ENCODE results near the gene KRT74. TPM values are rescaled to one million over a fixed set of nuclear protein-coding genes. Genes with fewer than 3 reads are reported as not detected.

KRT74 gene
- total and polyA plus RNA-seq, 9 of the 15 experiments (the other 6 are each of a cell fraction or from before 2014, with no cell fraction given): not detected

- TF ChIP-seq ZNF609 (CRISPR knock-in tag; IDR thresholded peaks at IDR 0.05; ENCODE audit: borderline replicate concordance) (no peak), ATF1 (CRISPR knock-in tag; IDR thresholded peaks at IDR 0.05) (no peak), ATF1 (tag; IDR thresholded peaks at IDR 0.05) (no peak), PRPF4 (IDR thresholded peaks at IDR 0.05; ENCODE audit: insufficient read depth, low read depth, low read length, poor library complexity, severe bottlenecking) (no peak), ZNF431 (CRISPR knock-in tag; IDR thresholded peaks at IDR 0.05) (no peak)
Measured at GRCh38 chr12:52618866-52619265, 45.2 kb upstream of the KRT74 start (continued).

- peaks cover 7 to 29% of the 10 kb centered on the region in 2 experiments; a peak in 4 of 5 replicates for H3K27me3 ChIP-seq (ENCODE audit: control insufficient read depth in 2 of 2, insufficient read depth in 2 of 2, low read length in 2 of 2)
- no peak within 1 kb of the TSS for H2AFZ ChIP-seq (ENCODE audit: low read depth, low read length)
- intact Hi-C loops (cut with micrococcal nuclease) (no loop called here), in situ Hi-C loops (cut with MboI) (no loop called here)
- no peak within 1 kb of the TSS for H3K4me3 ChIP-seq
- H3K4me2 ChIP-seq (ENCODE audit: insufficient read depth, low read length): no peak within 1 kb of the TSS
- no peaks in the 10 kb centered on the region for H3K9me3 ChIP-seq (replicated peaks; ENCODE audit: control insufficient read depth, insufficient read depth, low read depth, low read length)
- ChIA-PET POLR2A (interaction anchor here (1.1 kb wide), 1 partner anchor 9 kb away, joined by 3 read pairs; no protein-coding TSS in a partner anchor), CTCF (ENCODE audit: low intra/inter-chr PET ratio) (no interaction called here)
- ATAC-seq: no peak
- DNase-seq (ENCODE audit: extremely low read depth in 1 of 4, low spot score in 3 of 4): no peak
- FAIRE-seq: no peak
- H3K36me3 ChIP-seq (ENCODE audit: control insufficient read depth, insufficient read depth, low read length): no peaks in the 10 kb centered on the region
- no TSS peak for BruUV-seq (replicated peaks)
- H3K9ac ChIP-seq (ENCODE audit: insufficient read depth in 1 of 2, low read depth in 2 of 2, low read length in 2 of 2): 0 out of 4 replicates have a peak within 1 kb of the TSS, but pooled peaks of 1 of the 2 experiments have one; percentile 21
- H4K20me1 ChIP-seq (replicated peaks; ENCODE audit: control insufficient read depth, insufficient read depth, low read length): no peaks in the 10 kb centered on the region
- no peak within 1 kb of the TSS for H3K27ac ChIP-seq (ENCODE audit: extremely low read depth, low read depth, low read length)
- H3K9me1 ChIP-seq (ENCODE audit: control insufficient read depth, insufficient read depth, low read length): no peaks in the 10 kb centered on the region
- H3K79me2 ChIP-seq (ENCODE audit: control insufficient read depth, insufficient read depth, low read length): no peaks in the 10 kb centered on the region
- H3K4me1 ChIP-seq (replicated peaks in 1 of 2; ENCODE audit: control insufficient read depth in 2 of 2, insufficient read depth in 2 of 2, low read length in 2 of 2): no peaks in the 10 kb centered on the region
- 18% methylated on average over 14 of the region's 14 CpGs for WGBS (ENCODE audit: insufficient coverage, low coverage, missing lambda C conversion rate)
- TF ChIP-seq HNRNPK (IDR thresholded peaks at IDR 0.05; ENCODE audit: low read depth, low read length, poor library complexity, severe bottlenecking) (no peak), CXXC5 (CRISPR knock-in tag; IDR thresholded peaks at IDR 0.05) (no peak), PBX2 (CRISPR knock-in tag; IDR thresholded peaks at IDR 0.05; ENCODE audit: low read depth) (no peak), PBX2 (tag; conservative IDR thresholded peaks at IDR 0.05; ENCODE audit: low read depth) (no peak), JUNB (CRISPR knock-in tag; conservative IDR thresholded peaks at IDR 0.05) (no peak), ZNF717 (CRISPR knock-in tag; IDR thresholded peaks at IDR 0.05) (no peak), LEF1 (IDR thresholded peaks at IDR 0.05) (no peak), GTF2F1 (IDR thresholded peaks at IDR 0.05; ENCODE audit: low read depth, low read length) (no peak), ZNF212 (CRISPR knock-in tag; IDR thresholded peaks at IDR 0.05) (no peak)
Measured at GRCh38 chr12:52618216-52618615, 44.6 kb upstream of the KRT74 start, which contains the start of gene KRT73. KRT73 (minus strand) TSS chr12:52618559; CDS start chr12:52618524, 35 bp downstream.
